OCI-LY7 (cell line): ENCODE results near the gene ZNF518A.

ENCODE experiments used
- EZH2phosphoT487 ChIP-seq: fragments of 200-600 bp; sonication (generic); IDR thresholded peaks from 2 replicates; pipeline ENCODE4 v1.6.1; 2018; ENCODE audit warnings: low read depth, borderline replicate concordance, mild to moderate bottlenecking, mixed run types, antibody characterized with exemption, low read length, moderate library complexity, mixed read lengths
- TF ChIP-seq, protein P1 (sequence below): fragments of 200-600 bp; sonication (generic); conservative IDR thresholded peaks from 2 replicates; pipeline ENCODE4 v1.5.1; 2014; ENCODE audit warnings: mild to moderate bottlenecking, antibody characterized with exemption, low read length, moderate library complexity, mixed read lengths

DNA sequence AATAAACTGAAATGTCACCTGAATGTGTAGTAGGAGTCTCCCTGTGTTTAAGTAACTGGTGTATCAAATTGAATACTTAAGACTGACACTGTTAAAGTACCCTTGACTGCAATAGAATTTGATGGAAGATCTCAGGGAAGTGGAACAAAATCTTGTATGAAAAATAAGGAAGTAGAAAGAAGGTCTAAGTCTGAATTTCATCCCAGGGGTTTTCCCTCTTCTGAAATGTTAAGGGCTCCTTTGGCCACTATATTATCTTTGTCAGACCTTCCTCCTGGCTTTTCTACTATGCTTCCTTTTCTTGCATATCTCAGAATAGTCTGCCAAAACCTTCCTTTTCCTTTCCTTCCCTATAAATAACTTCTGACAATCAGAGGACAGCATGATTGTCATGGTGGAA, 81.7 kb downstream of the ZNF518A start:
- TF ChIP-seq, protein P1, sequence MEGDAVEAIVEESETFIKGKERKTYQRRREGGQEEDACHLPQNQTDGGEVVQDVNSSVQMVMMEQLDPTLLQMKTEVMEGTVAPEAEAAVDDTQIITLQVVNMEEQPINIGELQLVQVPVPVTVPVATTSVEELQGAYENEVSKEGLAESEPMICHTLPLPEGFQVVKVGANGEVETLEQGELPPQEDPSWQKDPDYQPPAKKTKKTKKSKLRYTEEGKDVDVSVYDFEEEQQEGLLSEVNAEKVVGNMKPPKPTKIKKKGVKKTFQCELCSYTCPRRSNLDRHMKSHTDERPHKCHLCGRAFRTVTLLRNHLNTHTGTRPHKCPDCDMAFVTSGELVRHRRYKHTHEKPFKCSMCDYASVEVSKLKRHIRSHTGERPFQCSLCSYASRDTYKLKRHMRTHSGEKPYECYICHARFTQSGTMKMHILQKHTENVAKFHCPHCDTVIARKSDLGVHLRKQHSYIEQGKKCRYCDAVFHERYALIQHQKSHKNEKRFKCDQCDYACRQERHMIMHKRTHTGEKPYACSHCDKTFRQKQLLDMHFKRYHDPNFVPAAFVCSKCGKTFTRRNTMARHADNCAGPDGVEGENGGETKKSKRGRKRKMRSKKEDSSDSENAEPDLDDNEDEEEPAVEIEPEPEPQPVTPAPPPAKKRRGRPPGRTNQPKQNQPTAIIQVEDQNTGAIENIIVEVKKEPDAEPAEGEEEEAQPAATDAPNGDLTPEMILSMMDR: no peak
- no peak for TF ChIP-seq EZH2phosphoT487
